Neural progenitor cell (in vitro differentiated cells): ENCODE data around the gene IQGAP2.

Experiments used
- EZH2 ChIP-seq: fragments of 200-600 bp; sonication (generic); IDR thresholded peaks from 2 replicates; pipeline ENCODE4 v1.6.1; 2017; ENCODE audit warnings: antibody characterized with exemption, mild to moderate bottlenecking, moderate library complexity
- TF ChIP-seq, protein P1 (sequence below): fragments of 200-600 bp; sonication (generic); IDR thresholded peaks from 2 replicates; pipeline ENCODE4 v1.5.1; 2017; ENCODE audit warnings: antibody characterized with exemption, mild to moderate bottlenecking

GRCh38 chr5:76479973-76480667 is 77.0 kb downstream of the IQGAP2 start:
- TF ChIP-seq, protein P1, sequence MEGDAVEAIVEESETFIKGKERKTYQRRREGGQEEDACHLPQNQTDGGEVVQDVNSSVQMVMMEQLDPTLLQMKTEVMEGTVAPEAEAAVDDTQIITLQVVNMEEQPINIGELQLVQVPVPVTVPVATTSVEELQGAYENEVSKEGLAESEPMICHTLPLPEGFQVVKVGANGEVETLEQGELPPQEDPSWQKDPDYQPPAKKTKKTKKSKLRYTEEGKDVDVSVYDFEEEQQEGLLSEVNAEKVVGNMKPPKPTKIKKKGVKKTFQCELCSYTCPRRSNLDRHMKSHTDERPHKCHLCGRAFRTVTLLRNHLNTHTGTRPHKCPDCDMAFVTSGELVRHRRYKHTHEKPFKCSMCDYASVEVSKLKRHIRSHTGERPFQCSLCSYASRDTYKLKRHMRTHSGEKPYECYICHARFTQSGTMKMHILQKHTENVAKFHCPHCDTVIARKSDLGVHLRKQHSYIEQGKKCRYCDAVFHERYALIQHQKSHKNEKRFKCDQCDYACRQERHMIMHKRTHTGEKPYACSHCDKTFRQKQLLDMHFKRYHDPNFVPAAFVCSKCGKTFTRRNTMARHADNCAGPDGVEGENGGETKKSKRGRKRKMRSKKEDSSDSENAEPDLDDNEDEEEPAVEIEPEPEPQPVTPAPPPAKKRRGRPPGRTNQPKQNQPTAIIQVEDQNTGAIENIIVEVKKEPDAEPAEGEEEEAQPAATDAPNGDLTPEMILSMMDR: no peak
- no peak for TF ChIP-seq EZH2
